GM19455 (cell line): ENCODE measurements around the gene SUPT20H.

ENCODE experiments used
- ATAC-seq: cut with Tn5 transposase; IDR thresholded peaks from one replicate; pipeline ENCODE4 v1.9.1; 2021; ENCODE audit not compliant: unreplicated experiment

Gene SUPT20H

GRCh38 chr13:37009692-37010091 lies 49.8 kb downstream of the SUPT20H start:
- no peak for ATAC-seq

GRCh38 chr13:37001921-37002250 lies 57.6 kb downstream of the SUPT20H start:
- ATAC-seq: no peak

GRCh38 chr13:36999054-36999714 lies 60.3 kb downstream of the SUPT20H start, which contains the start of gene ALG5:
ALG5 (minus strand) TSS chr13:36999340; CDS start chr13:36999300, 40 bp downstream.
- ATAC-seq: peak; percentile 62

GRCh38 chr13:36998624-36999041 lies 60.9 kb downstream of the SUPT20H start:
- ATAC-seq: no peak

DNA sequence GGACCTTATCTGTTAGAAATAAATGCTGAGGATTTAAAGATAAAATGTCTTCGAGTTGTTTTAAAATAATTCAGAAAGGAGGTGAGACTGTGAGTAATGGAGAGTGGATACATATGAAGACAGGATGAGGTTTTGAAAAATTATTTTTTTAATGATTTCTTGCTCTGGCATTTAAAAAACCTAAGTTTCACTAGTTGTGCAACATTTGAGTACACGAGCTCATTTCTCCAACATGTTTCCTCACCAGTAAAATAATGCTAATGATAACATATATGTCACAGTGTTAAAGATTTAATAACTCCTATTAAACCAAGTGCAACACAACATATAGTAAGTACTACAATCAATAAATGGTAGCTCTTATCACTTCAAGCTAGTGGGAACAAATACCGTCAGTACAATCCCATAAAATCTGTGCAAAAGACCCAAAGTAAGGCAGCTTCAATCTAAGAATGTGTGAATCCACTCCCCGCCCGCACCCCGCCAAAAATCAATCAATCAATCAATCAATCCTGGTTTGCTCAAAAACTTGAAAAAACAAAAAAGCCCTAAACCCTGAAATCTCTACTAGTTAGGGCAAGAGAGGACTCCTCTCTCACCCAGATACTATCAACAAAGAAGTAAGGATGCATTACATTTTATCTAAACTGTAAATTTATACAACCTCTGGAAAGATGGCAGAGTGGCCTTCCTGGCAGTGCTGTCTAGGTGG lies 61.6 kb downstream of the SUPT20H start:
- no peak for ATAC-seq

GRCh38 chr13:36992362-36992761 lies 67.1 kb downstream of the SUPT20H start:
- ATAC-seq: no peak

GRCh38 chr13:36986462-36987240 lies 72.8 kb downstream of the SUPT20H start:
- ATAC-seq: no peak

- ATAC-seq: no peak
Measured at GRCh38 chr13:36981156-36981743, 78.2 kb downstream of the SUPT20H start.

GRCh38 chr13:36979361-36980050 lies 80.0 kb downstream of the SUPT20H start:
- ATAC-seq: no peak

DNA sequence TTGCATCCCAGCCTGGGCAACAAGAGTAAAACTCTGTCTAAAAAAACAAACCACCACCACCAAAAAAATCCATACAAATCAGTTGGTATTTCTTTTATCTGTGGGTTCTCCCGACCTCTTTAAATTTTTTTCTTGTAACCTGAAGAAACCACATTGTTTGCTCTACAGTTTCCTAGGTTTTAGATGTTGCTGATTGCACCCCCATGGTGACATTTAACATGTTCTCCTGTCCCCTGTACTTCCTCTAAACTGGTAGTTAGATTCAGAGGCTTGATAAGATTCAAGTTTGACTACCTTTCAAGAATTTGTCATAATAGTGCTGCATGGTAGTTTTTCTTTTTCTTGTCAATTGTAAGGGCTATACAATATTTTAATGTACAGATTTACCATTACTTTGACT lies 84.3 kb downstream of the SUPT20H start:
- no peak for ATAC-seq

DNA sequence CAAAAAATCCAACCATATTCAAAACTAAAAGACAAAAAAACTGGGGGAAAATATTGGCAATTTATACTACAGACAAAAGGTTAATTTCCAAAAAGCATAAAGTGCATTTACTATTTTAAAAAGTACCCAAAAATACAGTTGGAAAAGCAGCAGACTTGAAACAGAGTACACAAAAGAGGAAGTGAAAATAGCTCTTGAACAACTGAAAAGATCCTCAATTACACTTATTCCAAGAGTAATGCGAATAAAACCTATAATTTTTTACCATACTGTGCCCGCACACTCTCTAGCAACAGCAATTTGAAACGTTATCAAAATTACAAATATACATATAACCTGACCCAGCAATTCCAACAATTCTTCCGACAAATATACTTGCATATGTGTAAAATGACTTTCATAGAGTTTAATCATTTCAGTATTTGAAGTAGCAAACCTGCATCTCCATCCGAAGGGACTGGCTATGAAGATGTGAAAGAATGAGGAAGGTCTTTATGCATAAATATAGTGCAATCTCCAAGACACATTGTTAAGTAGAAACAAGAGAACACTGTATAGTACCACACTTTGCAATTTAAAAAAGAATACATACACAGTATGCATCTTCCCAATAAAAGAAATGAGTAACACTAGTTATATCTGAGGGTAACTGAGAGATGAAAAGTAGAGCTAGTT lies 85.7 kb downstream of the SUPT20H start:
- ATAC-seq: peak; percentile 65

DNA sequence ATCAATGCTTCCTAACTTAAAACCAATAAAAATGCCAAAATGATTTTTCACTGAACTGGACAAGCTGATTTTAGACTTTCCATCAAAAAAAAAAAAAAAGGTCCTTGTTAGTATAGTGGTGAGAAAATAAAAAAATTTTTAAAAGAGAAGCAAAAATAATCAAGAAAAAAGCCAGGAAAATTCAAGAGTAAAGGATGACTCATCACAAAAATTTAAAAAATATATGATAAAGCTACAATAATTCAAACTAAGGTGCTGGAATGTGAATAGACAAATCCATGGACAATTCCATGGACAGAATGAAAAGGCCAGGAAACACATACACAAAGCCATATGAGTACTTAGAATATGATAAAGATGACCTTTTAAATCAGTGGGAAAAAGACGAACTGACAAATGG lies 86.5 kb downstream of the SUPT20H start:
- ATAC-seq: no peak

GRCh38 chr13:36966404-36966803 lies 93.1 kb downstream of the SUPT20H start:
- ATAC-seq: no peak

DNA sequence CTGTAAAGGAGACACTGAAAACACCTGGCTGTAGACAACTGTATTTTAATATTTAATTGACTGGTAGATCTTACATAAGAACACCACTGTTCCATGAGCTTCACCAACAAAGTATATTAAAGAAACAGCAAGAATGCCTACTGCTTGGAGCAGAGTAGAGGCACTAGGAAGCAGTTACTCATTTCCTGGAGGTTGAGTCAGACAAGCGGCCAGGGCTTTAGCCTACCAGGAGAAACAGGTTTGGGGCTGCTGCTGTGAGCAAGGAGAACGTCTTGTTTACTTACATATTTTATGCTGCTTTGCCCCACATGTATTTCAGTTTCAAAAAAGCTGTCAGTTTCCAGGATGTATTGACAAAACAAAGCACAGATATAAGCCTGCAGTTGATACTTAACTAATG lies 93.7 kb downstream of the SUPT20H start:
- ATAC-seq: no peak

DNA sequence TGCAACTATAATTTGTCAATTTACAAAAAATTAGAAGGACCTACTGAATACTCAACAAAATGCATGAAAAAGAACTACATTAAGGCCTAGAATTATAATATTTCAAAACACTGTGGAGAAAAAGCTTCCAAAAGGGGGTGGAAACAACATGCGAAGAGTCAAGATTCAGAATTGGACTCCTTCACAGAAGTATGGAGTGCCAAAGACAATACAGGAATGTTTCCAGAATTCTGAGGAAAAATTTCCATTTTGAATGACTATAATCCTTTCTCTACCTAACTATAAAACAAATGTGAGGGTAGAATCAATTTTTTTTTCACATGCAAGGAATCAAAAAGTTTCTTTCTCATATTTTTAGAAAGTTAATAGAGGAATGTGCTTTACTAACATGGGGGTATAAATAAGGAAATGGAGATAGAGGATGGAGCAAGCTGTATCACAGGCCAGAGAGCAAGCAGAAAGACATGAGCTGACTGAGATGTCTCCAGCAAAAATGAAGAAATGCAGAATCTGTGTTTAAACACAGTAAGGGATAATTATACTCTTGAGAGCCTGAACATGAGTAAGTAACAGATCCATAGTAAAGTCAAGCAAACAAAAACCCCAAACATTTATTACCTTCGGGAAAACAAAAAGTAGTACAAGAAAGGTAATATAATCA lies 99.9 kb downstream of the SUPT20H start:
- ATAC-seq: no peak
